Putamen (tissue), 1 donor: Measurements from ENCODE around the gene EPHA4.

ENCODE experiments used
- DNase-seq: peaks from one replicate; pipeline ENCODE4 v3.0.0-alpha.2; 2016; ENCODE audit warnings: low spot score

EPHA4 gene

DNA sequence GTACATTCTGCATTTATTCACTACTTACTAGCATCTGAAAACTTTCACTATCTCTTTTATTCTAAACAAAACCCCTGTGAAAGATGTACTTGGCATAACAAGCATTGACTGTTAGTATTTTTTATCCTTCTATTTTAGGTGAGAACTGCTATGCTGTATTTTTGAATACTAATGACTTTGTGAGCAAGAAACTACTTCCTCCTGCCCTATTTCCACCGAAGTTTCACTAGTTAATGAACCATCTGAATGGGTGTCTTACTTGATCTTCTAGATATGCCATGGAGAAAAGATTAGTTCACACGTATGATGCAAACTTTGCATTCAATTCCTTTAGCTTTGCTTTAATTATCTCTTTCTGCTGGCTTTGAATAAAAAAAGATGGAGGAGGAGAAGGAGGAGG, 68.1 kb downstream of the EPHA4 start:
- DNase-seq = no peak

DNA sequence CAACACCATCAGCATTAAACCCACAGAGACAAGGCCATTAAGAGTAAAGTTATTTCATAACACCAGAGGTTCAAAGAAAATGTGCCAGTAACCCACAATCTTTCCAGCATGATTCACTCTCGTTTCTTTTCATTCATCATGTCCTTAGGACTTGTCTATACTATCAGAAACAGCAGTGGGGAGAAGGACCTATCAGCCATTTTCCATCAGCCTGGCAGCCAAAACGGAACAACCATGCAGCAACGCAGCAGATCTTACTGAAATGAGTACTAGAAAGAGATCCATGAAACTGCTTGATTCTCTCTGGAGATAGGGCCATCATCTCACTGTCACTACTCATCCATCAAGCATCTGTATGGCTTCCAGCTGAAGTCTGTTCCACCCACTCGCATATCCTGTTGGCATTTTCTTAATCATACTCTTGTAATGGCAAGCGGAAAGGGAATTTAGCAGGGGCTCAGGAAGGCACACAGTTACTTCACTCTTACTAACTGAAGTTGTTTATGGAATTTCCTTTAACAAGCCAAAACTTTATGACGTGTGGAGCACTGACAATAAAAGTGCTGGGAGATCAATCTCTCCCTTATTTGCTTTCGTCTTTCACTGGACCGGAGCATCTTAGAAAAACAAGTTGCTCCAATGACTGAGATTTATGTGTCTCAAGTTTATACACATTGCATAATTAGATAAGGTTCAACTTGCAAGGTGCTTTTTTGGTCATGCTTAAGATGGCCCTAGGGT, 69.7 kb downstream of the EPHA4 start:
- DNase-seq = no peak

DNA sequence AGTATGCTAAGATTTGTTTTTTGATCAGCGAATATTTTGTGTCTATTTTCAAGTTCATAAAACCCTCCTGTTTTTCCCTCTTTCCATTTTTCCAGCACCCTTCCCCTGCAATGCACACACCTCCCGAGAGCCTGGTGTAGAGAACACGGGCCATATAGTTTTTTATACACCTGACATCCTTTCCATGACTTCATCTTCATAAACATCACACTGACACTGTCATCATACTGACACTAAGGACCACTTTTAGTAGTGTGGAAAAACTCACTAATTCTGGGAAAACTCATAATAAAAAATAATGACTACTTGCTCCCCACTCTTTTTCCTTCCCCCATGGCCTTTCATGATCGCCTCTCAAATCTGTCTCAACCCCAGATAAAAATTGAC, 70.2 kb downstream of the EPHA4 start:
- DNase-seq = no peak

DNA sequence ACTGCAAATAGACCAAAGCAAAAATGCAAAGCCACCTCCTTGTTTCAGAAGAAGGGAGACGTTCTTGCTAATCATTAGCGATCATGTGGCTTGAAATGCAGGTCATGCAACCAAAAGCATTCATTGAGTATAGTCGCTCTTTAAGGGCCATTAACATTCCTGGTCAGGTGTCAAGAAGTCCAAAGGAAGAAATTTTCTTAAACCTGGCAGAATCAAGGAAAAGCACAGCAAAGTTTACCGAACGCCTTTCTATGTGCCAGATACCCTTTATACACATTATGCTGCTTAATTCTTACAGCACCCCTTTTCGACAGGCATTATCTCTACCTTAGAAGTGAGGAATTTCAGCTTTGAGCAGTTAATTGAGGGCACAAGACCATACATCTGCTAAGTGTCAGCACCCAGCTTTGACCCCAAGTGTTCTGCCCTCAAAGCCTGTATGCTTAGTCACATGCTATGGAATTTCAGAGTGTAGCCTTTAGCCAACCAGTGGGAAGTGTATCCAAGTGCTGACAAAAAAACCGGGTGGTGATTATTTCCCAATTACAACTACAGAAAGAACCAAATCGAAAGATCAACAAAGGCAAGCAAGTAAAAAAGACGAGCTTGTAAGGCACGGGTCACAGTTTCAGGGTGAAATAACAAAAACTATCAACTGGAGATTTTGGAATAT, 70.8 kb downstream of the EPHA4 start:
- no peak for DNase-seq

DNA sequence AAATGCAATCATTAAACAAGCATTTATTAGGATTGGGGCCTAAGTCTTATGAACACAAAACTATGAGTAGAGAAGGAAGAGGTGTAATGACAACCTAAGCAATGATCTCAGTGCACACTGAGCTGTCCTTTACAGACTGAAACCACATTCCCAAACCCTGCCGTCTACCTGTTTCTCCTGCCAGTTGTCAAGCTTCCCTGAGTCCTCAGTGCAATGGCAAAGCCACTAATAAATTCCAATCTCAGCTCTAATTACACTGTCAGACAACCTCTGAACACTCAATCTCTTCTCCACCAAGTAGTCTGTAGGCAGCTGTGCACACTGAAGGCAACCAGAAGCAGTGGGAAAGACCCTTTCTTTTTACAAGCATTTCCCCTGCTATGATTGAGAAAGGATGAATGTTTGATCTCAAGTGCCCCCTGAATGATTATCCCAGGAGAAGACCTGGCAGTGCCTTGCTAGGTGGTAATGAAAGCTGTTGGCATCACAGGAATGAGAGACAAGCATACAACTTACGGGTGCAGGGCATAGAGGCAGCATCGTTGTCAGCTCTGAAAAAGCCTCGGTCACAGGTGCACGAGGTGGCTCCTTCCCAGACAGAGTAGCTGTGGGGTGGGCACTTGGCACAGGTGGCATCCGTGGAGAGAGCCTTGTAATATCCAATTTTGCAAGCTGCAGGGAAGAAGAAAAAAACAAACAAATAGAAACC, 71.4 kb downstream of the EPHA4 start:
- no peak for DNase-seq

DNA sequence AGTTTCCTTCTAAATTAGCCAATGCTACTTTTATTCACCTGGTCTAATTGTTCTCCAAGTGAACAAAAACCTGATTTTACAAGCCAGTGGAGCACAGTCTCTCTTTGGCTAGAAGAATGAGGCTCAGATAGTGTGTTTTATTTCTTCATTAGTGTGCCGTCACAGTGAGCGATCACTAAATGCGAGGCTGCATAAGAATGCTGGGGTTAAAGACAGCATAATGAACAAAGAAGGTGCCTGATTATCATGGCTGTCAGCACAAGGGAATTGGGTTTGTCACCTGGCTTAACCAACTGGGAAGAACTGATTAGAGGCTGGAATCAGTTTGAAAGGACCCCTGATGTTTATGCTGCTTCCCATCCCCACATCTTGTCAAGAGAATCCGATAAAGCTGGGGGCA, 76.4 kb downstream of the EPHA4 start:
- no peak for DNase-seq

DNA sequence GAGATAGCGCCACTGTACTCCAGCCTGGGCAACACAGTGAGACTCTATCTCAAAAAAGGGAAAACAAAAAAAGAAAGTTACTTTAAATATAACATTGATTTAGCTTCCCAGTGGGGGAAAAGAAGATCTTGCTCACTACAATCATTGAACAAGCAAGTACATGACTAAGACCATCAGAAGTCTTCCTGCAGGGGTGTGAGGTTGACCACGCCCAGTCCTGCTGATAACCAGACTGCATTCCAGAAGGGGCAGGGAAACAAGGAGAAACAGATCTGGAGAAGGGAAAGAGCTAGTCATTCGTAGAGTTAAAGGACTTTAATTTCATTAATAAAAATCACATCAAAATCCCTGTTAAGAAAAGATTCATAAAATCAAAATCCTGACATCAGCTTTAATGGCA, 77.5 kb downstream of the EPHA4 start:
- no peak for DNase-seq

DNA sequence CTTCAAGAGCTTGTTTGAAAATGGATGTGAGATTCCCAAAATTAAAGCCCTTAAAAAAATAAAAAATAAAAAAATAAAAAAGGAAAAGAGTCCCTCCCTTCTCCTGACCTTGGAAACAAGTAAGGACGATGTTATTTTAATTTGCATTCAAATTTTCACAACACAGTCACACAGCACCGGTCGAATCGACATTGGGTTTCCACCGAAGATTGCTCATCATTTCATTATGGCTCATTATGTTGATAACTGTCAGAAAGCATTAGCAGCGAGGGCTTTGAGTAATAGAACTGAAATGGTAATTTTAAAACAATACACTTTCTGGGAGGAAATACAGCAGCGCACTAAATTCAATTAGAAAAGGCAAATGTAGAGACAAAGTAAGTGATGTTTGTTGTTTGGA, 78.7 kb downstream of the EPHA4 start:
- DNase-seq = no peak

DNA sequence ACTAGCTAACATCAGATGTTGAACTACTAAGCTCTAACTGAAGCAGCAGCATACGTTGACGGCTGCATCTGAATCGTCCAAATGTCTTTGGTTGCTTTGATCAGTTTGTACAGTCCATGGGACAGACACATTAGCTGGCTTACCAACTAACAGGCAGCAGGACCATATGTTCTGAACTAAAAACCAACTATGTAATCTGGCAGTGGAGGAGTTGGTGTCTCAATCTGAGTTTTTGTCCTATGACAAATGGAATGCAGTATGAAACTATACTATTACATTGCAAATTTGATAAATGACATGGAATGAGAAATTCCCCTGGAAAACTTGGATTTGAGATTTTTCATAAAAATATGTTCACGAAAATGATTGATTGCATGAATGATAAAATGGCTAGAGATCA, 79.5 kb downstream of the EPHA4 start:
- no peak for DNase-seq

DNA sequence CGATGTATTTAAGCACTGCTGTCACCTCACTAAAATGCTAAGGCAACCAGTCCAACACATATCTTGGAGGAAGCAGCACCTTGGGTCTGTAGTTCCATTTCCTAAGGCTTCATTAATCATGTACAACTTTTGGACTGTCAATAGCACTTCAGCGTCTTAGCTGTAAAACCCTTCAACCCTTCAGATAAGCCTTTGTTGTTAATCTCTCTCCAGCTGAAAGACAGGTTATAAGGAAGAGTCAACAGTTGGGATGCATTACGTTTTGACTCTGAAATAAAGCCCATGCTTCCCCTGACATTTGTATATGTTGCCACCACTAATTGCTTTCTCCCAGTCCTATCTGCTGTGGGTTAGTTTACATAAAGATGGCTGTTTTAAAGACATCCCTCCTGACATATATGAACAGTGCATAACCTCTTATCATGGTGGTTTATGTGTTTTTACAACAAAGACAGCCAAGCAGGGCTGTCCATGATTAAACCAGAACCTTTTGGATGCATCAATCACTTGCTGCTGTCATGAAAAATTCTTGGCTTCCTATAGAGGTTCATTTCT, 81.5 kb downstream of the EPHA4 start:
- no peak for DNase-seq

DNA sequence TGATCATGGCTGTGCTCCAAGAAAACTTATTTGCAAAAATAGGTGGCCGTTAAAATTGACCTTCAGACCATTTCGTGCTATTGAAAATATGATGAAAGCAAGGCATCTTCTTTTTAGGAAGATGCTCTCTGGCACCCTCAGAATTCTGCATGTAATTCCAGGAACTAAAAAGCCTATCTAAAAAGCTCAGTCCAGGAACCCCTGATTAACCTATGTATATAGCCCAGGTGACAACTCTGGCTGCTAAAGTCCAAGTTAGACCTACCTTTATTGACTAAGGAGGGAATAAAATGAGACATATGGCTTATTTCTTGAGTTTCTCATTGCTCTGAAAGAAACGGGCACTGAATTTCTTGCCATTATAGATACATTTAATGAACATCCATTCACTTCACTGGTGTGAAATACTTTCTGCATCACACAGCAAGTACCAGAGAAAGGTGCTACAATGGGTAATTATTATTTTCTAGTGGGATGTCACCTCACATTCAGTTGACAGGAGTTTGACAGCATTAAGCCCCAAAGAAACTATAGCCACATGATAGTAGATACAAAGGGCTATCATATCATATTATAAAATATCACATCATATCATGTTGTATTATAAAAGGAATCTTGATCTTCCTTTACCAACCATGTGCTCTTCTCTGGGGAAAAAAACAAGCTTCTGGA, 83.8 kb downstream of the EPHA4 start:
- DNase-seq = no peak

DNA sequence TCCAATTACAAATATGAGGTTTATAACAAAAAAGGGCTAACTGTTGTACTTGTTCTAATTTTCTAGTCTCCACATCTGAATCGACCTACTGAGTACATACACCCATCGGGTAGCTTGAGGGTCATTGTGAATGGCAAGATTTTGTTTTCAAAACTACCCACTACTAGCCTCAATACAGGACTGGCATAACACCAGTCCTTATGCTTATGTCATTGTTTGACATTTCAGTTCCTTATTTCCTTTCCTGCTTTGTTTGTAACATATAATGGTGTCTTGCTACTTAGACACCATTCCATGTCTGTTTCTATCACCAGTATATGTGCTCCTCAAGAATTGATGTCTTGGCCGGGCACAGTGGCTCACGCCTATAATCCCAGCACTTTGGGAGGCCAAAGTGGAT, 86.0 kb downstream of the EPHA4 start:
- DNase-seq = no peak

DNA sequence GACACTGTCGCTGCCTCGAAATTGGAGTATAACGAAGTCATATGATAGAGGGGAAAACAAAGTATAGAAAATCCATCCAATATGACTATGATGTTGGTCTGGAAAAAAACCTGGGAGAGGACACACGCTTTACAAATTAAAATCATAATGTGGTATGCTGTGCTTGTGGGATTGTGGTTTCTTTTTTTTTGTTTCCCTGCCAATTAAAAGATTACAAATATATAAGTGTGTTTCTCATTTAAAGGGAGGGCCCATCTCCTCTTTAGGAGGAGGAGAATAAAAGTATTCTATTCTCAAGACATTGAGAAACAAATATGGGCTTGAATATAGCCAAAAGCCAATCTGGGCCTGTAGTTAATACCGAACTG, 86.6 kb downstream of the EPHA4 start:
- DNase-seq = no peak

DNA sequence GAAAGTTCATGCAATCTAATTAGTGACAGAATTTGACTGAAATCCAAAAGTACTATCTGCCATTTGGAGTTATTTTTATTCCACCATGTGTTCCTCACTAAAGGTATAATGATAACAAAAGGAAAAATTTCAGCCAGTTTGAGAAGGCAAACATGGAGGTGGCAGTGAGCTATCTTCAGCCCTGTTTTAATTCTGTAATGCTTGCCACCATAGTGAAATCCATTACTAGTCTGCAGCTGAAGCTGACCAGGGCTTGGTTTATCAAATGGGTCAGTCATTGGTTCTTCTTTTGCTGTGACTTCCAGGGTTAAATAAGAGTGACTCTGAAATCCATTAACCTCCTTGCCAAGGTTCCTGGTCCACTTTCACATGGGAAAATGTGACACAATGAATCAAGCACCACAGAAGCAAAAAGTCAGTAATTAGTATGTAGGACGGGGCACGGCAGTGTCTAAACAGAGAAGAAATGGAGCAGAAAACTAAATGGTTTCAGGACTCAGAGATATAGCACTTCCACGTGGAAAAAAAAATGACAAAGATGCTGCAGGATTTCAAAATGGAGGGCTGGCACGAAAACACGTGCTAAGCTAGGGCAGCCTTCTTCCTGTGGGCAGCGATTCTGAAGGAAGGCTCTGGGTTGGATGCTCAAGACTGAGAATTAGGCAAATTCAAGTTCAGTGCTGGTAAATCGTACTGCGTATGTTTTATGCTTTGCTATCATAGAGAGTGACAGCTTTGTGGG, 87.2 kb downstream of the EPHA4 start:
- DNase-seq = no peak

DNA sequence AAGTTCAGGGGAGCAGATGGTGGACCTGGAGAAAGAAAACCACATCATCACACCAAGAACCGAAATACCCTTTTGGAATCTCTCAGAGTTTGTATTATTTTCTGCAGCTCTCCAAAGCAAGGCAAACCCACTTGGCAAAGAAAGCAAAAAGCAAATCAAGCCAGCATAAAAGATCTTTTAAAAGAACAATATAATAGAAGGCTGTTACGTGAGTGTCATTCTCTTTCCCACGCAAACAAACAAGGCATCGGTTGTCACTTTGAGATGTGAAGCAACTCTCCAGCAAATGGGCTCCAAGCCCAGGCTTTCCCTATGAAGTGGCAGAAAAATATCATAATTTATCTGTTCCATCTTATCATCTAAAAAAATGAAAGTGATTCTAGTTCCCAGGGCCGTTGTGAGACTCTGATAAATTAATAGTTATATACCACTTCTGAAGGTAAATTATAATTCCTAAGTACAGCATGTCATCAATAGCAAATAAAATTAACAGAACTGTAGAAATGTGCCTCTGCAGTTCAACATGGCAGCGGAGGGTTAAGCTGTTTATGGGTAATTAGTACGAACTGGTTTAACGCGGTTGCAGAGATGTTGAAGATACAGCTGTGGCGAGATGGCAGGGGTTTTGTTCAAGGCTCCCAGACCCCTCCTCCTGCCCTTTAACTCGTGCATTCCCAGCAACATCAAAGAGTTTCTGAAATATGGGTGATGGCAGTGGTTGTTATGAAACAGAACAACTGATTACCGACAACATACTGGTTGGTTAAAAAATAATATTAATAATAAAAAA, 89.2 kb downstream of the EPHA4 start:
- DNase-seq = no peak

DNA sequence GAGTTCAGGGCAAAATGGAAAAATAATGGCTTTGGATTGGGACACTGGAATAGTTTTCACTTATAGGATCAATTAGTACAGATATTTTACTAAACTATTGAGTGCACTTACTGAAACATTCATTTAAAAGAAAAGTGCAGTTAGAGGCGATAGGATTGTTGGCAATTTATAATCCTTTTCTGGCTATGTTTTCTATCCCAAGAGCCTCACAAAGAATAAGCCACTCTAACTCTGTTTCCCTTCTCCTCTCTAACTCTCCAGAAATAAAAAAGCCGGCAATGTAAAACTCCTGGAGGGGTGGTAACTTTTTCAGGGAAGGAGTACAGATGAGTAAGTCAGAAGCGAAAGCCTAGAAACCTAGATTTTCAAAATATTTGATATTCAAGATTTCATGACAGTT, 91.3 kb downstream of the EPHA4 start:
- DNase-seq = no peak

DNA sequence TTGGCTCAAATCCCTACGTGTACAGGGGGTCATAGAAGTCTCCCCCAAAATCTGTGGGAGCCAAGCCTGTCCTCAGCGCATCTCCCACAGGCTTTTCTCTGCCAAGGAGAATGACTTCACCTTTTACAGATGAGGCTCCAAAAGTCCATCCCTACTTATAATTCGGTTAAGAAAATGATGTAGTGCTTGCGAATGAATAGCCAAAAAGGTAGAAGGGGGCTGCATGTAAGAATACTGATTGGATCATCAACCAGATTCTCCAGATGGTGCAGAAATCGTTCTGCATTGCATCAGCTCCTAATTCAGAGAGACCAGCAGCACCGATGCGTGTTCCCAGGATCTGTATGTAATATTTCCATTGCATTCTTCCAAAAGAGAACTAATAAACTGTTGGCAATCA, 91.9 kb downstream of the EPHA4 start:
- no peak for DNase-seq

DNA sequence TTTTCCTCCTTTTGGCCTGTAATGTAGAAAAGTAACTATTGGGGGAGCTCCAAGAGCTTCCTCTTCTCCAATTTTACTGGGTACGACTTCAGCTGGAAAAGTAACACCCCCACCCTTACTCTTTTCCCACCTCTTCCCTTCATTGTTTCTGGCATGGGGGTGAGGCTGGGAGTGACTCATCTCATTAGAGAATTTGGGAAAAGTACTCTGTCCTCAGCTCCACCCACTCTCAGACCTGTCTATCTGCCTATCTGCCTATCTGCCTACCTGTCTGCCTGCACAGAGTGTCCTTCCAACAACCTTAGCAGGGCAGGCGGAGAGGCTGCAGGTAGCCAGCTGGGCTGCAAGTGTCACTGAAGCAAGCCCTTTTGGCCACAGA, 93.6 kb downstream of the EPHA4 start:
- DNase-seq = peak; percentile 75

DNA sequence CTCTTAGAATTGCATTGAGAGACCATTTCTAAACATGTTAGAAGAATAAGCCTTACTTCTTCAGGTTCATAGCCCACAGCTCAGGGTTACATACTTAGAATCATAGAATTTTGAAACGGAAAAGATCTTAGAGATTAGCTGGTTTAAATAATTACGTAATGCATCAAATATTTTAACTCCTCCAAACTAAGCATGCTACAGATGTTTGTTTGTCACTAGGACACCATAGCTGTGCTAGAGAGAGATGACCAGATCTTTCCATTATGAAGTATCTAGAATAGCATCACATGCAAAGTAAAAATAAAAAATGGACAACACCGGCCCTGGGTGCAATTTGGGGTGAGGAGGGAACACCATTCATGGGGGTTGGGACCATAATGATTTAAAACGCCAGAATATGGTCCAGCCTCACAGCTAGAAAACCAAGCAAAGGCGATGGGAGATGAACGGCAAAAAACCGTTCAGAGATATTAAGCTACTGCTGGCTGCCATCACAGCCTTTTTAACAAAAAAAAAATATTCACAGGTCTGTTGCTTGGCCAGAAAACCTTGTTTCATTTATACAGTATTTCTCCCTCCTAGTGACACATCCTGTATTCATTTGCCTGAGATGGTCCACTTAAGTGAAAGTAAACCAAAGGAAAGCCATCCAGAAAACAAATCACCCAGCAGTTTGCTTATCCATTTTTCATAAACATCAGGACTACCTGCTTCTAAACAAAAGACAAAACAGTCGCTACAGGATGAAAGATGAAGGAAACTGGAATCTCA, 94.2 kb downstream of the EPHA4 start:
- no peak for DNase-seq

DNA sequence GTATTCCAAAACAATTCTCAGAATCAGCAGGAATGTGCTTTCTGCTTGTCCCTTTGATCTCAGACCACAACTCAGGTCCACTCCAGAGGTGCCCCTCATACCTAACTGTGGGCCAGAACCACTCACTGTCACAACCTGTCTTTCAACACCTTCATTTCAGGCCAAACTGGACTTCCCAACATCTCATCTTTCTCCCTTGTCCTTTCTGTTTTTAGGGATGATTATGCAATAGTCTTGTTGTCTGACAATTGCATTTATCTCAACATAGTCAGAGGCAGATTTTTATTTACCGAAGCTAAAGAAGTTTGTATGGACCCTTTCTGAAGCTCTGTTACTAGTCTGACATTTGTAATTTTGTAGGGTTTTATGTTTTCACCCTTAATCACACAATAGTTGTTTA, 95.9 kb downstream of the EPHA4 start:
- DNase-seq = no peak
